Measurements from ENCODE around the gene TSEN54.
"Not testable (repeated sequence)": the region's sequence is repeated elsewhere in the genome, so short reads cannot be mapped to it uniquely, and the experiment has no call there.

Gene TSEN54

DNA sequence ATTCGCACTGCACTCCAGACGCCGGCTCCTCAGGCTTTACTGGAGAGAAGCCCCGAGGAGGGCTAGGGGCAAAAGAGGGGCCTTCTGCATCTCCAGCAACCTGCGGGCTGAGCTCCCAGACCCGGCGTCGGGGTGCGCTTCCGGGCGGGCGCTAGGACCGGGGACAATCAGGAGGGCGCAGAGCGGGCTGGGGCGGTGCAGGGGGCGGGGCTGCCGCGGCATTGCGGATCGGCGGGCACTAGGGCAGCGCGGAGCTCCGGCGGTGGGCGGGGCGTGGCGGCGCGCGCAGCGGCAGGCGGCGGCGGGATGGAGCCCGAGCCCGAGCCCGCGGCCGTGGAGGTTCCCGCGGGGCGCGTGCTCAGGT lies at the start of gene TSEN54:
Gene TSEN54, plus strand, starts transcription at position 274 of the 364 bp plus-strand sequence. Its CDS starts 33 bp downstream, at position 307.
- DNase-seq = peak; percentile 72 to 96 (median 87)

DNA sequence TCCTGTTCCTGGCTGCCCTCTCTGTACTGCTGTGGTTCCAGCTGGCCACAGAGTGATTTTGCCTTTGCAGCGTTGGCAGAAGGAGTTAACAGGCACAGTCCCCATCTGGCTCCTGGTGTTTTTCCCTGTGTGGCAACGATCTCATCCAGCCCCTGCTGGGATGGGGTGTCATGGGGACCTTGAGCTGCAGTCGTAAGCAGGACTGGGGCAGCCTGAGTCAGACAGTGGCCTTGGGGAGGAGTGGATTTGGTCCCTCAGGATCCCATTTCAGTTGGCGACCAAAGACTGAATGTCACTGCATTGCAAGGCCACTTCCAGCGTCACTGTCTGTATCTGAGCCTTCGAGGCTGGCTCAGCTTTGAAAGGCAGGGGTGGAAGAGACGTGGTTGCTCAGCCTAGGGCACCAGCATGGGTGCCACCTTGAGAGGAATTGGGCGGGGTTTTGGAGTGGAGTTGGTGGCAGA lies 48.0 kb upstream of the TSEN54 start:
- DNase-seq = no peak

DNA sequence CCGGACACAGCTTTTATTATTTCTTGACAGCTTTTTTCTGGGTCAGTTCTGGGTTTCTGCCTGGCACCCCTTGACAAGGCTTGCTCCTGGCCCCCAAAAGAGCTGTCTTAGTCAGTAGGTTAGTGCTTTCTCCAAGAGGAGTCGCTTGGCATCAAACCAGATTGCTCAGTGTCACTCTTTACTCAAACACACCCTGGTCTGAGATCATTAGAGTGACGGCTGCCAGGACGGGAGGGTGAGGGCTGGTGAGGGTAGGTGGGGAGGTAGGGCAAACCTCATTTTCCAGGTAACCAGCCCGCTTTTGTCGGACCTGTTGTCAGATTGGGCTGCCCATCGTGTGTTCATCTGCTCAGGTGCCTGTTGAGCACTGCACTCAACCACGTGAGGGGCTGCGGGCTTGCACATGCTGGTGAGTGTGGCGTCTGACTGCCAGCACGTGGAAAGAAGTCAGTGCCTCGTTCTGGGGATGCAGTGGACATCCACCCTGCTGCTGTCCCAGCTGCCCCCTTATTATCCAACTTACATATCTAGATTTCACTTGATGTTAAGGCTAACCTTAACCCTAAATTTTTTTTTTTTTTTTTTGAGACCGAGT lies 47.5 kb upstream of the TSEN54 start:
- no peak for DNase-seq

DNA sequence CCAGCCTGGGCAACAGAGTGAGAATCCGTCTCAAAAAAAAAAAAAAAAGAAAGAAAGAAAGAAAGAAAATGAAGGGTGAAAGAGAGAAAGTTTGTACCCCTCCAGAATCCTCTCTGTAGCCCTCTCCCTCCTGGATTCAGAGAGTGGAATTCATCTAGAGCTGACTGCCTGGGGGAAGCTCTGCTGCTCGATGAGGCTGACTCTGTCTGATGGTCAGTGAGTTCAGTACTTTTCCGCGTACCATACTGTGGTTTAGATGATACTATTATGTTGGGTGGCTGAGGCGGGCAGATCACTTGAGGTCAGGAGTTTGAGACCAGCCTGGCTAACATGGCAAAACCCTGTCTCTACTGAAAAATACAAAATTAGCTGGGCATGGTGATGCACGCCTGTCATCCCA lies 45.1 kb upstream of the TSEN54 start:
- no peak for DNase-seq

DNA sequence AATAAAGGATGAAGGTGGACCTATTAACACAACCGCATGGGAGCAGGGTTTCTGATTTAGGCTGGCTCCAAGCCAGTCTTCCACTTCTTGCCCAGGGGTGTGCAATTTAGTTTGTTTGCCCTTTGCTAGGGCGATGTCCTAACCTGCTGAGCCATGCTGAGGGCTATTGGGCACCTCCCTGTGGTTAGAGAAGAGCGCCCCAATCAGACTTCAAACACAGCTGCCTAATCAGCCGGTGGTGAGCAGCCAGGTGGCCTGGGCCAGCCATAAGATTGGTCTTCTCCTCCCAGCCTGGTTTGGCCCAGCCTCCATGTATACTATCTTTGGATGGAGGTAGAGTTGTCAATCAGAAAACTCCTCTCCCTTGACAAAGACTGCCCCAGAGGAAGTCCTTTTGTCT lies 44.2 kb upstream of the TSEN54 start:
- DNase-seq = no peak

DNA sequence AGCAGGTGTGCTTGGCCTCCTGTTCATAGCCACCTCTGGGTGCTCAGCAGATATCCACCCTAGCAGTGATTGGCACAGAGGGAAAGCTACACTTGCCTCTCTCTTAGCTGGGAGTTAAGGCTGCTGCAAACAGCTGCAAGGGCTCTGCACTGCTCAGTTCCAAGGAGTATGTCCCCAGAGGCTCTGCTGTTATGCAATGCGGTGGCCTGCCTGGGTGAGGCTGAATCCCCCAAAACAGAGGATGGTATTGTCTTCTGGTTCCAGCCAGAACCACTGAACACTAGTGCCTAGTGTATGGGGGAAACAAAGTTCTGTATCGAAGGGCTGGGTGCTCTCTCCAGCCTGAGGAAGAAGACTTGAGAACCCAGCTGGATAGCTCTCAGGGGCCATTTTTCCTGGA lies 43.1 kb upstream of the TSEN54 start:
- DNase-seq = no peak

DNA sequence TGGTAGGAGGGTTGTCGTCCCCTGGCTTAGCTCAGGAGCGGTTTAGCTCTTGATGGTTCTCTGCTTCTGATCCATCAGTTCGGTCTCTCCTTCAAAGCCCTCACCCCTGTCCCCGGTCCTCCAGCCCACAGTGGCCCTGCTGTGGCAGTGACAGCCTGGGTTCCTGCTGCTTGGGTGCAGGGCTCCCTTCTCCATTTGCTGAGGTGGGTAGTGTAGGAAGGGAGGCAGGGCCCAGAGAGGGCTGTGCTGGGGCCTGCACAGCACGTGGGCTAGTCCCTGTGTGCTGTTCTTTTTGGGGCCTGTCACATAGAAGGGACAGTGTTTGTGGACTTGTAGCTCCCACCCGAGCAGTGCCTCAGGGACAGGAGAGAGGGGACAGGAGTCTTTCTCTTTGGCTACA lies 41.6 kb upstream of the TSEN54 start:
- DNase-seq = no peak

DNA sequence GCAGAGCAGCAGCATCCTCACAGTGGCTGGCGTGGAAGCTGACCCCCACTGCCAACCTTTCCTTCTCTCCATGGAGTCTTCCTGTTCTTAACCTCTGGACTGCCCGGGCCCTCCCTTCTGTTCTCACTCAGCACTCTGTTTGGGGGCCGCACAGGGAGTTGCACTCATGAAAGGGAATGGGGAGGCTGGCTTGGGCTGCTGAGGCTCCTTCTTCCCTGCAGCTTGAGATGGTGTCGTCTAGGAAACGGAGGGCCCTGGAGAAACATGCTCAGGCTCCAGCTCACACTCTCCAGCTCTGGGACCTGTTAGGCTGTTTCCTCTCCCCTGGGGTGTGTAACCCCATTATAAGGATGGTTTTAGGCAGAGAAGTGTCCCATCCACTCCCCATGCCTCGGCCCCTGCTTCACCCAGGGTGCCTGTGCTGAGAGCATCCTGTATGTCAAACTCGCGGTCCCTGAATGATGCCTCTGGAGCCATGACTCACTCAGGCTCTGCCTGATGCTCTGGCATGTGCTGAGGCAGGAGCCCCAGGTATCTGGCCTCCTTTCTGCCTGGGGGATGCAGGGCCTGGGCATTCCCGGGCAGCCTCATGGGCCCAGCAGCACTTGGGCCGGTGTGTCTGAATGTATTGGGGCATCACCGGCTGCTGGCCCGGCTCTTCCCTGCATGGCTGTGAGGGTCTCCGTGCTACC lies 41.0 kb upstream of the TSEN54 start:
- DNase-seq = no peak

DNA sequence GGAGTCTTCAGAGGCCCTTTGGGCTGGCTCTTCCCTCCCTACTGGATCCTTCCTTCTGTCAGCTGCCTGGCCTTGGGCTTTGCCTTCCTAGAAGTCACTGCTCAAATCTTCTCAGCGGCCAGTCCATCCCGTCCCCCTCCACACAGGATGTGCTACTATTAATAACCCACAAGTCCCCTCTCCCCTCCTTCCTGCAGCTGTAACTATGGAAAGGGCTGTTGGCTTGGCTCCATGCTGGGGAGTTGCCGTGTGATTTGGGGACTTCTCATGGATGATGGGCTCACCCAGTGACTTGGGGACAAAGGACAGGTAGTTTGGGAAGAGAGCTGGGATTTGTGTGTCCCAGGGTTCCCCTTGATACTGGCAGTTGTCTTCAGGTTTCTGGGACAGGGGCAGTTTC lies 40.5 kb upstream of the TSEN54 start:
- no peak for DNase-seq

DNA sequence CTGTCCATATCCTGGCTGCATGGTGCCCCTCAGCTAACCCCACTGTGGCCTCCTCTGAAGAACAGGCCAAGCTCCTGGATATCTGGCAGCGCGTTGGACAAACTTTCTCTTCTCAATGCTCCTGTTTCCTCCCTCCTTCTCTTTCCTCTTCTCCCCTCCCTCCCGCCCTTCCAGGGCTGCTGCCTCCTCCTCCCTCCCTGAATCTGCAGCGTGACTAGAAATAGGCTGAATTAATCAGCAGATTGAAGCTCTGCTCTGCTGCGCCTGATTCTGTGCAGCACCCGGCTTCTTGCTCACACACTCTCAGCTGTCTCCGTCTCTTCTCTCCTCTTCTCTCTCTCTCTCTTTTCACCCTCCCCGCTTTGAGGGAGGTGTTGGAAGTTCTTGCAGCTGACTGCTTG lies 40.1 kb upstream of the TSEN54 start:
- DNase-seq = no peak

DNA sequence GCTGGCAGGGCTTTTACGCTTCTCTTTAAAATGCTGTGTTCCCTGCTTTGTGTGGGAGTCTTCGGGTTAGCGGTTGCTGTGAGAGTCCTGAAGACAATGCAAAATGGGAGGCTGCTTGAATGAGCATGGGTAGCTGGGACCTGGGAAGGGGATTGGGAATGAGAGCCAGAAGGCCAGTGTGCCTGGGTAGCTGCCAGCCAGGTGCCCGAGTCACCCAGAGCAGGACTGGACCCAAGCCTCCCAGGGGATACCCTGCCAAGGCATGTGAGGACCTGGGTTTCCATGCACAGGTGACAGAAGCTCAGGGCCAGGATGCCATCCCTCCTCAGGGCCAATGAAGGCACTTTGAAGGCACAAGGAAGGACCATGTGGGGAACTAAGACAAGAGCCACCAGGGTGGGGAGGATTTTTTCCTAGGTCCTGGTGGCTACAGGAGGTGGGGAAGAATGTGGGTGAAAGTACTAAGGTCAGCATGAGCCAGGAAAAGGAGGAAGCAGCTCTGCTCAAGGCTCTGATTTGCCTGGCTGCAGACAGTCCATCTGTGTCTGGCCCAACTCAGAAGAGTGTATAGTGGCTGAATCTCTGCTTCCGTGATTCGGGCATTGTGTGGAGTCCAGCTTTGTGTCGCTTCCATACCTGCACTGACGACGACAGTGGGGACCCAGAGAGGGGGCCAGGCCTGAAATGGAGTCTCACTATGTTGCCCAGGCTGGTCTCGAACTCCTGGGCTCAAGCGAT lies 39.4 kb upstream of the TSEN54 start:
- no peak for DNase-seq

DNA sequence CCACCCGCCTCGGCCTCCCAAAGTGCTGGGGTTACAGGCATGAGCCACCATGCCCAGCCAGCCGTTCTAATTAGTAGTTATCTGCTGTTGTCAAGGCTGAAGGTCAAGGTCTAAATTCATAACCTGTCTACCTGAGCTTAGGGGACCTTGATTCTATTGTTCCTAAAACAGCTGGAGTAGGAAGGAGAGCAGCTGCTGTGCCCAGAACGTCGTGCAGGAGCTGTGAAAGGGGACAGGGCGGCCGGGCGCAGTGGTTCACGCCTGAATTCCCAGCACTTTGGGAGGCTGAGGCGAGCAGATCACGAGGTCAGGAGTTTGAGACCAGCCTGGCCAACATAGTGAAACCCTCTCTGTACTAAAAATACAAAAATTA lies 38.9 kb upstream of the TSEN54 start:
- DNase-seq = not testable (repeated sequence)

DNA sequence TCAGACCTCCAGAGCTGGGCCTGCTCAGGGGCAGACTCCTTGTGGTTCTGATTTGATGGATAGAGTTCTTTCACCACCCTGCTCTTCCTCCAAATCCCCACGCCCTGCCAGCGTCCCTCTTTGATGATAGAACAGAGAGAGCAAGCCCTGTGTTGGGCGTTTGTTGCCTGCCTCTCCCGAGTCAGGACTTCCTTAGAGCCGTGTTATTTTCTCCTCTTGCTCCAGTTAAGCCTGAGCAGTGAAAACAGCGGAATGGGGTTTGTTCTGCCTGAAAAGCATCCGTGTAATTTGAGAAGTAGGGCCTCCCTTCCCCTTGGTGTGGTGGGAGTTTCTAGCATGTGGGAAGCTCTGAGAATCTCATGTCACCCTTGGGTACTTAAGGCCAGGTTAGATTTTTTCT lies 37.8 kb upstream of the TSEN54 start:
- DNase-seq = no peak

DNA sequence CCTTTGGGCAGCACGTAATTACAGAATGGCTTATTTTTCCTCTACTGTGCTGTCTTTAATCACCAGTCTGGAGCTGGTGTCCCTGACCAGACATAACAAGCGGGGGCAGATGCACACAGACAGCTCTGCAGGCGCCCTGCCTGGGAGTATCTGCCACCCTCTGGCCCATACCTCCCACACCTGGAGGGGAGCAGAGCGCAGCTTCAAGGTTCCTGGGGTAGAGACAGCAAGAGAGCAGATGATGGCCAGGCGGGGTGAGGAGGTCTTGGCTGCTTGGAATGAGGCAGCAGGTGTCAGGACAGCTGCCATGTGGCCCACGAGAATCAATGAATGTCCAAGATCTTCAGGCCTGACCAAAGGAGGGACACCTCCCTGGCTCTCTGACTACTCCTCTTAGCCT lies 36.0 kb upstream of the TSEN54 start:
- DNase-seq = no peak

DNA sequence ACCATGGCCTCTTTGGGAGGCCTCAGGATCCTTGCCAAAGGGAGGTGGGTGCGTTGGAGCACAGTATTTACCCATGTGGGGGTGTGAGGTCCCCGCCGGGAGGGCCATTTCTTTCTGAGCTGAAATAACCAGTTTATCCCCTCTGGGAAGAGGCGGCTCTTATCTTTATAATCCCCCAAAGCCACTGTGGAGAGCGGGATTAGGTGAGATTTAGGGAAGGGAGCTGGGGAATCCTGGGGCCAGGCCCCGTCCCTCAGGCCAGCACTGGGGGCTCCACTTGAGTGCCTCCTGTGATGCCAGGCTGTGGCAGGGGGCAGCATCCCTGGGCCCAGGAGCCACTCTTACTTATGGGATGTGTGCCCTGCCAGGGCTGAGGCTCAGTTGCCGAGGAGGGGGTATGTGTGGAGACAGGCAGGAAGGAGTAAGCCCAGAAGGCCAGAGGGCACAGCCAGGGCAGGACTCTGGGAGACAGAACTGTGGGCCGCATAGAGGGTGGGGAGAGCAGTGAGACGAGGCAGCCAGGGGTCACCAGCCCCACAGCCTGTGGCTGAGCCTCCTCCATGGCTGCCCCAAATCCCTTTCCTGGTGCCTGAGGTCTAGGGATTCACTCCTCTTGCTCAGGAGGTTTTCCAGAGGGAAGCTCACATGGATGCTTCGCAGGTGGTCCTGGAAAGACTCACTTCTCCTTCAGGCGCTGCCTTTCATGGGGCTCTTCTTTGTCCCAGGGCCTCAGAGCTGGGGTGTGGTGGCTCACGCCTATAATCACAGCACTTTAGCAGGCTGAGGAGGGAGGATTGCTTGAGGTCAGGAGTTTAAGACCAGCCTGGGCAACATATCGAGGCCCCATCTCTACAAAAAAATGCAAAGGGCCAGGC lies 34.9 kb upstream of the TSEN54 start:
- DNase-seq = no peak

DNA sequence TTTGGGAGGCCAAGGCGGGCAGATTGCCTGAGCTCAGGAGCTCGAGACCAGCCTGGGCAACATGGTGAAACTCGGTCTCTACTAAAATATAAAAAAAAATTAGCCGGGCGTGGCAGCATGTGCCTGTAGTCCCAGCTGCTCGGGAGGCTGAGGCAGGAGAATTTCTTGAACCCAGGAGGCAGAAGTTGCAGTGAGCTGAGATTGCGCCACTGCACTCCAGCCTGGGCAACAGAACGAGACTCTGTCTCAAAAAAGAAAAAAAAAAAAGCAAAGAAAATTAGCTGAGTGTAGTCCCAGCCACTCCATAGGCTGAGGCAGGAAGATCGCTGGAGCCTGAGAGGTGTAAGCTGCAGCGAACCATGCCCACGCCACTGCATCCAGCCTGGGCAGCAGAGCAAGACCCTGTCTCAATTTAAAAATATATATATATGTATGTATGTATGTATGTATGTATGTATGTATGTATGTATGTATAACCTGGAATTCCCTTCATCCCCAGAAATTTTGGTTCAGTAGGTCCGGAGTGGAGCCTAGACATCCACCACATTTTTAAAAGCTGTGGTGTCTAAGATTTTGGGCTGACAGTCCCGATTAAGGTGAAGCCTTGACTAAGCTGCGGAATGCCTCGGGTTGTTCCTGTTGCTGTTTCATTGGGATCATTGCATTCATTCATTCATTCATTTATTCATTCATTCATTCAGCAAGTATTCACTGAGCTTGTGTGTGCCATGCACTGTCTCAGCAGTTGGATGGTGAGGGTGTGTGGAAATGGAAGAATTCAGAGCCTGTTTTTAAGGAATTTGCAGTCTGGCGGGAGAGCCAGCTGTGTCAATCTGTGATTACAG lies 34.0 kb upstream of the TSEN54 start:
- no peak for DNase-seq

DNA sequence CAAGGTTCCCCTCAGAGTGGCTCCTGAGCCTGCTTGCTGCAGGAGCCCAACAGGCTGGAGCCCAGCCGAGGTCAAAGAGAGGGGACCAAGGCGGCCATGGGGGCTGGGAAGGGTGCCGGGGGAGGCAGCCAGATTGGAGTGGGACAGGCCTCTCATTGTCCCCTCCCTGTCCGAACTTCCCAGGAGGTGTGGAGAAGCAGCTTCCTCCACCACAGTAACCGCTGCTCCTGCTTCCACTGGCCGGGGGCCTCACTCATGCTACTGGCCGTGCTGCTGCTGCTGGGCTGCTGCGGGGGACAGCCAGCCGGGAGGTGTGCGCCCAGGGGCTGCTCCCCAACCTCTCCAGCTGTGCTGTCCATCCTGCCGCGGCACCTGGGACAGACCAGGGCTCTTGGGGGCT lies 30.6 kb upstream of the TSEN54 start:
- DNase-seq = no peak

DNA sequence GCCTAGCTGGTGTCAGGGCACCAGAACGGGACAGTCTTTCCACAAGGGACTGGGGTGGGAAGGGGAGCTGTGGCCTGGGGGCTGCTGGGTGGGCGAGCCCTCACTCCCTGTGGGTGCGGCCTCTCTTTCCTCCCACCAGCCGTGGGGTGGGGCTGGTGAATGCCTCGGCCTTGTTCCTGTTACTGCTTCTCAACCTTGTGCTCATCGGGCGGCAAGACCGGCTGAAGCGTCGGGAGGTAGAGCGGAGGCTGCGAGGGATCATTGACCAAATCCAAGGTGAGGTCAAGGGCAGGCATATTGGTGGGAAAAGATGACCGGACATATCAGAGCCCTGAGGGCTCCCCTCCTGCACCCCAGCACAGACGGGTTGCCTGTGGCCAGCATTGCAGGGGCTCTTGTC lies 30.2 kb upstream of the TSEN54 start:
- DNase-seq = no peak

DNA sequence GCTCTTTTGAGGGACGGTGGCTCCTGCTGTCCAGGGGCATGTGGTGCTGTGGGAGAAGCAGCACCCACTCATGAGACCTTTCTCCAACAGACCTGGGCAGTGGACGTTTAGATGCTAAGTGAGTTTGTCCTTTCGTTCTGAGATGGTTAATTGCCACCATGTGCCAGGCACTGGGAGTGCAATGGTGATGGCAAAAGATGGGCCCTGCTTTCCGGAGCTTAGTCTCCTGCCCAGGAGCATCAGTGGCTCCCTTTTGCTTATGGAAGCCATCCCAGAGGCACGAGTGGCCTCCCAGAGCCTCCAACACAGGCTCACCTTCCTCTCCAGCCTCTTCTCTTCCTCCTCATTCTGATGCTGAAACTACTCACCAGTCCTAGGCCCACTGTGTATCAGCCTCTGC lies 29.4 kb upstream of the TSEN54 start:
- no peak for DNase-seq

DNA sequence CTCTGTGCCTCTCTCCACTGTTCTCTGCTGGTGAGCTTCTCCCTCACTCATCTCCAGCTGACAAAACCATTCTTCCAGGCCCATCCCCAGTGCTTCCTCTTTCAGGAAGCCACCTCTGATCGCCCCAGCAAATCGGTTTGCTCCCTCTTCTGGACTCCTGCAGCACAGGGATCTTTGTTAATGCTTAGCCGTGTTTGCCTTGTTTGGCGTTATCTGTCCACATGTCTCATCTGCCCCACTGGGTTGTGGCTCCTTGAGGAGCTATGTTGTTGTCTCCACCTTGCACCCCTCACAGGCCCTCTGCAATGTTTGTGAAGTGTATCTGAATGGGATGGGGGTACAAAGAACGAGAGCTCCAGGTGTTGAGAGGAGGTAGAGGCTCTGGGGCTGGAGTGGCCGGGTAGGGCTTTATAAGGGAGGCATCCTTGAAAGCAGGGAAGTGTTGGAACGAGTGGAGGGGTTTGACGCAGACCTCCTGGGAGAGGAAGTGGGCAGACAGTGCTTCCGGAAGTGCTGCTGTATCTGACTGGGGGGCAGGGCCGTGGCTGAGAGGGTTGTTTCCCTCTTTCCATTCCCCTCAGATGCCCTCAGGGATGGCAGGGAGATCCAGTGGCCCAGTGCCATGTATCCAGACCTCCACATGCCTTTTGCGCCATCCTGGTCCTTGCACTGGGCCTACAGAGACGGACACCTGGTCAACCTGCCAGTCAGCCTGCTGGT lies 28.8 kb upstream of the TSEN54 start:
- peak in 2 of 4 experiments; percentile 14 to 45 for DNase-seq

DNA sequence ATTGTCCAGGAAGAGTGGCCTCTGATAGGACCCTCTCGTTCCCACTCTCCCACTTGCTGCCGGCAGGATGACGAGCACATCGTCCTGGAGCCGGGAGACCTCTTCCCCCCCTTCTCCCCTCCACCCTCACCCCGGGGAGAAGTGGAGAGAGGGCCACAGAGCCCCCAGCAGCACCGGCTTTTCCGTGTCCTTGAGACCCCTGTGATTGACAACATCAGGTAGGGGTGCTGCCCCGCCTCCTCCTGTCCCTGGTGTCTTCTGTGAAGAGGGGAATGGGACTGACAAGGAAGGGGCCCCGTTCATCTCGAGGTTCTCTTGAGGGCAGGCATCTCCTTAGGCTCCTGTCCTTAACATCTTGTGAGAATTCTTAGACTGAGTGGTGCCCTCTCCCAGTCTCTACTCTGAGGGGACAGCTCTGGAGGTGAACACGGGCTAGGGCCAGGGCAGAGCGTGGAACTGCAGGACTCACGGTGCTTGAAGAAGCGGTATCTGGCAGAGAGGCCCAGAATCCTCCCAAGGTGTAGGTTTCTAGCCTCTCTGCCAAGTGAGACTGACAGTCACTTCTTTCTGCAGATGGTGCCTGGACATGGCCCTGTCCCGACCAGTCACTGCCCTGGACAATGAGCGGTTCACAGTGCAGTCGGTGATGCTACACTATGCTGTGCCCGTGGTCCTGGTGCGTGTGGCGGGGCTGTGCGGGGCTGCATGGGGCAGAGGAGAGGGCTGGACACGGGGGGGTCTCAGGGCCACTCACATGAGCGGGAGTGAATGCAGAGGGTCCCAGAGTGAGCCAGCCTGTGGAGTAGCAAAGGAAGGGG lies 27.4 kb upstream of the TSEN54 start:
- DNase-seq = no peak
